Activated CD8-positive, alpha-beta T cell treated with anti-CD3 and anti-CD28 coated beads for 36 hours (primary cell): ENCODE measurements around the gene SCARF2. TPM values are rescaled to one million over a fixed set of nuclear protein-coding genes. Genes with fewer than 3 reads are reported as not detected.

Source experiments
- ATAC-seq: fragments of 200-7000 bp; cut with Tn5 transposase; one replicate; pipeline ENCODE4 v1.10.0; 2021; ENCODE audit warnings: mild to moderate bottlenecking, moderate library complexity
- CTCF ChIA-PET: fragments of 350-600 bp; sonication (Branson Sonifier 250); formaldehyde crosslinking; loops from one replicate; lab custom pipeline; 2021; ENCODE audit warnings: antibody characterized with exemption; lab: Charles Lee
- POLR2A ChIA-PET: fragments of 350-600 bp; sonication (Branson Sonifier 250); formaldehyde crosslinking; loops from one replicate; lab custom pipeline; 2021; ENCODE audit warnings: antibody characterized with exemption; lab: Charles Lee
- DNase-seq: peaks from one replicate; pipeline ENCODE4 v3.0.0-alpha.2; 2020
- H3K27ac Mint-ChIP-seq: one replicate; pipeline ENCODE4 v1.8.0; 2021; ENCODE audit warnings: mild to moderate bottlenecking, mixed read lengths
- H3K27me3 Mint-ChIP-seq: one replicate; pipeline ENCODE4 v1.8.0; 2021; ENCODE audit warnings: mixed read lengths
- H3K36me3 Mint-ChIP-seq: one replicate; pipeline ENCODE4 v1.8.0; 2021; ENCODE audit warnings: low read depth, mixed read lengths
- H3K4me1 Mint-ChIP-seq: one replicate; pipeline ENCODE4 v1.8.0; 2021; ENCODE audit warnings: low read depth, mixed read lengths
- H3K4me3 Mint-ChIP-seq: one replicate; pipeline ENCODE4 v1.8.0; 2021; ENCODE audit warnings: mild to moderate bottlenecking, moderate library complexity, mixed read lengths
- H3K9me3 Mint-ChIP-seq: one replicate; pipeline ENCODE4 v1.8.0; 2021; ENCODE audit warnings: mixed read lengths
- intact Hi-C: fragments of 100-400 bp; cut with micrococcal nuclease; formaldehyde crosslinking; loops from one replicate; pipeline ENCODE4 v1.10.0; 2022
- total RNA-seq, 2 experiments: library from RNA; stranded (reverse); gene quantifications; one replicate each; pipeline ENCODE4 v1.2.3, GENCODE V29; 2021
- TF ChIP-seq, protein P1 (sequence below): fragments of 200-600 bp; IDR thresholded peaks from one replicate; pipeline ENCODE4 v1.8.0; 2022; ENCODE audit warnings: antibody characterized with exemption, mild to moderate bottlenecking

SCARF2 gene
- total RNA-seq, 2 experiments from 2014 or later, result 0.20 to 0.27 TPM

DNA sequence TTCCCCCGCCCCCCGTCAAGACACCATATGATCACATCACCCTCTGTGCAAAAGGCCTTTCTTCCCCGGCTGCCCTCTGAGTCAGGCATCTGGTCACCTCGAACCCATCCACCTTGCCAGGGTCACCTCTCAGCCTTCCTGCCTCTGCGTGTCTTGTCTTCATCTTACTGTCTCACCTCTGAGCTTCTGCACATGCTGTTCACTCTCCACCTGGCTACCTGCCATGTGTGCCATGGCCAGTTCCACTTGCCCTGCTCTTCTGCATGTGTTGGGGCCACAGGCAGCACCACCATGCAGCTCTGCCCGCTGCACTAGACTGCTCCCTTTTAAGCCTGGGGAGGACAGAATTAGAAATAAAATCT, 33.9 kb downstream of the SCARF2 start:
- peaks cover 12% of the 10 kb centered on the region for H3K36me3 Mint-ChIP-seq

DNA sequence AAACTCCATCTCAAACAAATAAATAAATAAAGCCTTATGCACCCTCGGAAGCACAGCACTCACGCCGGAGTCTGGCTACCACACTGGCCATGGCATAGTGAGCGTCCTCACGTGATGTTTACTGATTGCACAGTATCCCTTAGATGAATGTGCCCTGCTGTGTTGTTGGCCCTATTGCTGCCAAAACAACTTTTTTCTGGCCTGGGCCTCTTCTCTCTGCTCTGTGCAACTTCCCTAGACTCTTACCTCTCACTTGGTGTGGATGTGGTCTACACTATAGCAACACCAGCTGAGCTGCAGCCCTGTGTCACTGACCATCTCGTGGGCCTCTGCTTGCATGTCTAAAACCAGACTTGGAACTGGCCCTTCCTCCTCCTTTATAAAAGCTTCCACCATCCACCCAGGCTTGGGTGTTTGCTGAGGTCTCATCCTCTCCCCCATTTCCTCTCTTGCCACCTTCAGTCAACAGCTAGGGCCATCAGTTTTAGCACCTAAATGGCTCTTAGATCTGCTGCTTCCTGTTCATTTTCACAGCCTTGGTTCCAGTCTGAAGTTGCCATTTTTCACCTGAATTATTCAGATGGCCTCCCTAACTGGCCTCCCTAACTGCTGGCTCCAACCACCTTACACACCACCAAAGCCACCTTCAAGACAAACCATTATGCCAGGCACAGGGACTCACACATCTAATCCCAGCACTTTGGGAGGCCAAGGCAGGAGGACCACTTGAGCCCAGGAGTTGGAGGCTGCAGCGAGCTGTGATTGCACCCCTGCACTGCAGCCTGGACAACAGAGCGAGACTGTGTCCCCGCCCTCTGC, 34.5 kb downstream of the SCARF2 start:
- CTCF ChIA-PET, result interaction anchor here (1.1 to 1.5 kb wide), 3 partner anchors 16 to 87 kb away, joined by 3 read pairs; no protein-coding TSS in a partner anchor

More for the DNA sequence above, 33.9 kb downstream of the SCARF2 start:
- H3K4me3 Mint-ChIP-seq, result no peak overlapping the region
- H3K9me3 Mint-ChIP-seq, result no peaks in the 10 kb centered on the region
- CTCF ChIA-PET, result interaction anchor here (1.1 to 1.5 kb wide), 4 partner anchors 15 to 338 kb away, joined by 3 read pairs; no protein-coding TSS in a partner anchor
- H3K27ac Mint-ChIP-seq, result no peak overlapping the region
- no peaks in the 10 kb centered on the region for H3K27me3 Mint-ChIP-seq
- POLR2A ChIA-PET, result interaction anchor here (1.0 to 1.2 kb wide), 2 partner anchors 9 to 20 kb away, joined by 3 to 5 read pairs; no protein-coding TSS in a partner anchor
- TF ChIP-seq, protein P1, sequence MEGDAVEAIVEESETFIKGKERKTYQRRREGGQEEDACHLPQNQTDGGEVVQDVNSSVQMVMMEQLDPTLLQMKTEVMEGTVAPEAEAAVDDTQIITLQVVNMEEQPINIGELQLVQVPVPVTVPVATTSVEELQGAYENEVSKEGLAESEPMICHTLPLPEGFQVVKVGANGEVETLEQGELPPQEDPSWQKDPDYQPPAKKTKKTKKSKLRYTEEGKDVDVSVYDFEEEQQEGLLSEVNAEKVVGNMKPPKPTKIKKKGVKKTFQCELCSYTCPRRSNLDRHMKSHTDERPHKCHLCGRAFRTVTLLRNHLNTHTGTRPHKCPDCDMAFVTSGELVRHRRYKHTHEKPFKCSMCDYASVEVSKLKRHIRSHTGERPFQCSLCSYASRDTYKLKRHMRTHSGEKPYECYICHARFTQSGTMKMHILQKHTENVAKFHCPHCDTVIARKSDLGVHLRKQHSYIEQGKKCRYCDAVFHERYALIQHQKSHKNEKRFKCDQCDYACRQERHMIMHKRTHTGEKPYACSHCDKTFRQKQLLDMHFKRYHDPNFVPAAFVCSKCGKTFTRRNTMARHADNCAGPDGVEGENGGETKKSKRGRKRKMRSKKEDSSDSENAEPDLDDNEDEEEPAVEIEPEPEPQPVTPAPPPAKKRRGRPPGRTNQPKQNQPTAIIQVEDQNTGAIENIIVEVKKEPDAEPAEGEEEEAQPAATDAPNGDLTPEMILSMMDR, result no peak
- H3K4me1 Mint-ChIP-seq, result peaks cover 8% of the 10 kb centered on the region
- ATAC-seq, result no peak
- DNase-seq, result no peak
- intact Hi-C loops, result no loop called here

DNA sequence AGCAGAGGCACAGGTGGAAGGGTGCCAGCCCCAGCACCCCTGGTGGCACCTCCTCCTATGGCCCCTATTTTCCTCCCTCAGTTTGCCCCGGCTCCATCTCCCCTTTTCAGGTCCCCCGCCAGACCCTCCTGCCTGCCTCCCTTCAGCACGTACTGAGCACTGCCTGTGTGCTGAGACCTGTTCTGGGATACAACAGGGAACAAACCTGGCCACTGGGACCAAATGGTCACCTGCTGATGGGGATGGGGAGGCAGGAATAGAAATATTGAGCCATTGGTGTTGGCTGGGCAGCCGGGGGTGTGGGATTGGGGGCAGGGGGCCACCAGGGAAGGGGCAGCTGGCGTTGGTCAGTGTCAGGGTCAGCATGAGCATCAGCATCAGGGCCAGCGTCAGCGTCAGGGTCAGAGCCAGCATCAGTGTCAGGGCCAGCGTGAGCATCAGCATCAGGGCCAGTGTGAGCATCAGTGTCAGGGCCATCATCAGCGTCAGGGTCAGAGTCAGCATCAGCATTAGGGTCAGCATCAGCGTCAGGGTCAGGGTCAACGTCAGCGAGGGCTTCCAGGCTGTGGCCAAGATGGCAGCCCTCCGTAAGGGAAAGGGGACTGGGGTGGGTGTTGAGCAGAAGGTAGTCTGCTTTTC, 36.1 kb downstream of the SCARF2 start:
- ChIA-PET CTCF (interaction anchor here (0.8 kb wide), 1 partner anchor 17 kb away, joined by 3 read pairs; no protein-coding TSS in a partner anchor), POLR2A (interaction anchor here (1.0 kb wide), 1 partner anchor 12 kb away, joined by 3 read pairs; no protein-coding TSS in a partner anchor)
- Mint-ChIP-seq H3K36me3 (peaks cover 14% of the 10 kb centered on the region), H3K4me3 (no peak overlapping the region), H3K27me3 (no peaks in the 10 kb centered on the region), H3K27ac (no peak overlapping the region), H3K9me3 (no peaks in the 10 kb centered on the region), H3K4me1 (peaks cover 18% of the 10 kb centered on the region)
- DNase-seq (no peak), ATAC-seq (no peak)
- intact Hi-C loops, result no loop called here
- TF ChIP-seq, protein P1, result no peak

More for the DNA sequence above, 34.5 kb downstream of the SCARF2 start:
- intact Hi-C loops, result no loop called here
- H3K27ac Mint-ChIP-seq, result peak overlapping the region; percentile 49
- TF ChIP-seq, protein P1, result no peak
- no peaks in the 10 kb centered on the region for H3K27me3 Mint-ChIP-seq
- H3K4me1 Mint-ChIP-seq, result peaks cover 11% of the 10 kb centered on the region
- POLR2A ChIA-PET, result interaction anchor here (1.0 to 1.2 kb wide), 3 partner anchors 8 to 21 kb away, joined by 3 to 5 read pairs (median 3); no protein-coding TSS in a partner anchor
- DNase-seq, result no peak
- no peak for ATAC-seq
- H3K9me3 Mint-ChIP-seq, result no peaks in the 10 kb centered on the region
- no peak overlapping the region for H3K4me3 Mint-ChIP-seq
- peaks cover 12% of the 10 kb centered on the region for H3K36me3 Mint-ChIP-seq

DNA sequence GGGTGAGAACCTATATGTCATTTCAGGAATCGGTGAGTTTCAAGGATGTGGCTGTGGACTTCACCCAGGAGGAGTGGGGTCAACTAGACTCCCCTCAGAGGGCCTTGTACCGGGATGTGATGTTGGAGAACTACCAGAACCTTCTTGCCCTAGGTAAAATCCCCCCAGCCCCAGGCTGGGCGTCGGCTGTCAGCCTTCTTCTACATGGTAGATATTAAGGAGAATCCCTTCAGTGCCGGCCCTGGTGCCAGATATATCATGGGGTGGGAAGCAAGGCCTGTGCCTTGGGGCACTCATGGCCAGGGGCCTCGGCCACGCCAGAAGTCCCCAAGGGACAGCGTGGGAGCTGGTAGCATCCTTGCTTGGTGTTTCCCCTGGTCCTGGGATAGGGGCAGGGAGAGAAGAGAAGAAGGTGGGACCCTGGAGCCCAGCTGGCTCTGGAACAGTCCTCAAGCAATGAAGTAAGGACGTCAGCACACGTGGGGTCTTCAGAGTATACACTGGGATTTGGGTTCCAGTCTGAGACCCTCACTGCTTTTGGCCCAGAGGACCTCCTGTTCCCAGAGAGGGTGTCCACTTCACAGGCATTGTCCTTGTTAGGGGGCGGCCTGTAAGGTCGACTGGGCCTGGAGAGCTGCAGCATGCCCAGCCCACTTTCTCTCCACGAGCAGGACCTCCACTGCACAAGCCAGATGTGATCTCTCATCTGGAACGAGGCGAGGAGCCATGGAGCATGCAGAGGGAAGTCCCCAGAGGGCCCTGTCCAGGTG, 36.8 kb downstream of the SCARF2 start:
- peaks cover 18% of the 10 kb centered on the region for H3K36me3 Mint-ChIP-seq
- peaks cover 25% of the 10 kb centered on the region for H3K4me1 Mint-ChIP-seq
- ChIA-PET CTCF (no interaction called here), POLR2A (interaction anchor here (0.6 kb wide), 1 partner anchor 1840 kb away, joined by 3 read pairs; no protein-coding TSS in a partner anchor)
- intact Hi-C loops, result no loop called here
- no peak for DNase-seq
- H3K9me3 Mint-ChIP-seq, result no peaks in the 10 kb centered on the region
- TF ChIP-seq, protein P1, result no peak
- H3K27me3 Mint-ChIP-seq, result no peaks in the 10 kb centered on the region
- H3K4me3 Mint-ChIP-seq, result no peak overlapping the region
- ATAC-seq, result no peak
- H3K27ac Mint-ChIP-seq, result no peak overlapping the region
